MV-4-11 (cell line): ENCODE results near the gene RPL13.

Source experiments
- DNase-seq: peaks from one replicate; lab custom pipeline; 2025; lab: John Stamatoyannopoulos, UW

The RPL13 gene

DNA sequence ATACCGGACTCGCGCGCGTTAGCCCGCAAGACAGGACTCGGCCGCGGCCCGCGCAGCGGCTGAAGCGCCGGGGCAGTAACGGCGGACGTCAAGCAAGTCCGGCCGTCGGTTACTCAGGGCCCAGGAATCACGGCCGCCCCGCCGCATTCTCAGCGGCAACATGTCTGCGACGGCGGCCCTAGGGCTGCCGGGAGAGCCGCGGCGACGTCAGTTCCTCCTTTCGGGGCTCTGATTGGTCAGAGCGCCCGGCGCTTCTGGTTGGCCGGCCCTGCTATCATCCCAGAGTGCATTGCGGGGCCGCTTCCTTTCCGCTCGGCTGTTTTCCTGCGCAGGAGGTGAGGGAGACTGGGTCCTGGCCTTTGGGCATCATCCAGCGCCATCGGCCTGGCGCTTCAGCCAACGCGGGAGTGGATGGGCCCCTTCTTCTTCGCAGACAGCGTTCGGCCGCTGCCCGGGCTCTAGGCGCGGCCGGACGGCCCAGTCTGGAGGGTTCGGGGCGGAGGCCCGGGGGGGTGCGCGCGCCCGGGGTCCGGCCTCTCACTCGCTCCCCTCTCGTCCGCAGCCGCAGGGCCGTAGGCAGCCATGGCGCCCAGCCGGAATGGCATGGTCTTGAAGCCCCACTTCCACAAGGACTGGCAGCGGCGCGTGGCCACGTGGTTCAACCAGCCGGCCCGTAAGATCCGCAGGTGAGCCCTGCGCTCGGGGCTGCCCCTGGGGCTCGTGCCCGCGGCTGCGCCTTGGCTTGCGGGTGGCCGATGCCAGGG lies at the start of gene RPL13:
RPL13 (plus strand) TSS at position 305 of the 764 bp plus-strand sequence; CDS start at position 583, 278 bp downstream.
- peak; percentile 94 for DNase-seq

DNA sequence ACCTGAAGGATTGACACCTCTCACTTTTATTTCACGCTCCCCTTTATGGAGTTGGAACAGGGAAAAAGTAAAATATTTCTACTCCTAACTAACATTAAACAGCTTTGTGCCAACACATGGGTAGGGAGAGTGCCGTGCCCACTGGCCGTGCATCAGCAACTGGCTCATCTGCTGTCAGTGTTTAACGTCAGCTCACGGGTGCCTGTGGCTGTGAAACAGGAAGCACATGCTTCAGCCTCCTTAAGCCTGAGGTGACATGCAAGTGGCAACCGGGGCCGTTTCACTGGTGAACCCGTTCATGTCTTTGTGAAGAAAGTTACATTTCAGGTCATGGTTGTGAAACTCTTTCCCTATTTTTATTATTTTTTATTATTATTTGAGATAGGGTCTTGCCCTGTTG lies 49.1 kb upstream of the RPL13 start:
- DNase-seq, result peak; percentile 75

GRCh38 chr16:89512453-89512852 lies 48.0 kb upstream of the RPL13 start:
- DNase-seq, result no peak

DNA sequence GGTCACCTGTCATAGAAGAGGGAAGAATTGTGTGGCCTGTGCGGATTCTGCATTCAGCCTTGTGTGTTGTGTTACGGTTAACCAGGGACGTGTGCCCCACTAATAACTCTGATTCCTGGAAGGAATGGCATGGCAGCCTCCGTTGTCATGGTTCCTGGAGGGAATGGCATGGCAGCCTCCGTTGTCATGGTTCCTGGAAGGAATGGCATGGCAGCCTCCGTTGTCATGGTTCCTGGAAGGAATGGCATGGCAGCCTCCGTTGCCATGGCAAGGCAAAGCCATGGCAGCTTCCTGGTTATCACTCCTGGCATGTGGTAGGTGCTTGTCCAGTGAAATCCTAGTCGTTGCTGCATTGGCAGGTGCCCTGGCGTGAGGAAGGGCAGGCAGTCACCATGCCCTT lies 43.4 kb upstream of the RPL13 start:
- DNase-seq, result no peak

DNA sequence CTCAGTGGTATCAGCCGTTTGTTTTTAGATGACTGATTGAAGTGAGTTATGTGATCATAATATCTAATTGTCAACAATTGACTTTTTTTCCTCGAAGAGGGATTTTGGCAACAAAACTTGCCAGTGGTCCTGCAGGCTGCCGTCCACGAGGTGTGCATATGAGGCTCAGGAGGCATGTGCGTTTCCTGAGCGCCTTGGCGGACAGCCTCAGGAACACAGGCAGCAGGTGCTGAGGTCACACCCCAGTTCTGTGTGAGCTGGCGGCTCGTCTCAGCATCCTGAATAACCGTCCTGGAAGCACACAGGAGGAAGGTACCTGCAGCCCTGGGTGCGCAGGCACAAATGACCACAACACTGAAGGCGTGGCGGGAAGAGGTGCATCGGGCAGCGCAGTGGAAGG lies 40.6 kb upstream of the RPL13 start:
- no peak for DNase-seq

GRCh38 chr16:89522287-89522686 lies 38.2 kb upstream of the RPL13 start:
- no peak for DNase-seq

GRCh38 chr16:89523680-89524344 lies 36.7 kb upstream of the RPL13 start:
- DNase-seq, result no peak

DNA sequence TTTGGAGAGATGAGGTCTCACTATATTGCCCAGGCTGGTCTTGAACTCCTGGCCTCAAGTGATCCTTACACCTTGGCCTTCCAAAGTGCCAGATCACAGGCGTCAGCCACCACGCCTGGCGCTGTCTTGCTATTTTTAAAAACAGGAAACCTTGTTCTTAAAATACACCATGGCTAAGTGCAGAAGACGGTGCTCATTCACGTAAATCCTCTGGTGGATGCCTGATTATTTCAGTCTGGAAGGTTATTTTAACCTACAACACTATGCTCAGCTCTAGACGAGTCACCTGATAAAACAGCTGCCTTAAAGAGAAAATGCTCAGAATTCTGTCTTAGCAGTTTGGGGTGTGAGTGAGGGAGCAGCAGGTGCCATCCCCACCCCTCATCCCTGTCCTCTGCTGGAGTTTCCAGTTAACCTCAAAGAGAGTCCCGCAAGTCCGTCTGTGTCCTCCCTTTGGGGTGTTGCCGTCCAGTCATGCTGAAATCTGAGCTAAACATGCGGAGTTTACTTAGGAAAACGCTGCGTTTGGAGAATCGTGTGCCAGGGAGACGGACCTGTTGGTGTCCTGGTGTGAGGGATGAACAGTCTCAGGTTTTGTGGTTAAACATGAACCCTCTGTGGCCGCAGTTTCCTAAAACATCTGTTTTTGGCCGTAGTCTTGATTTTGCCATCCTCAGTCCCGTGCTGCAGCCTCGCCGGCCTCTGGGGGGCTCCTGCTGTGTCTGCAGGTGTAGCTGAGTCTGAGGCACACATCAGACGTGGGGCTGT lies 35.2 kb upstream of the RPL13 start:
- no peak for DNase-seq

DNA sequence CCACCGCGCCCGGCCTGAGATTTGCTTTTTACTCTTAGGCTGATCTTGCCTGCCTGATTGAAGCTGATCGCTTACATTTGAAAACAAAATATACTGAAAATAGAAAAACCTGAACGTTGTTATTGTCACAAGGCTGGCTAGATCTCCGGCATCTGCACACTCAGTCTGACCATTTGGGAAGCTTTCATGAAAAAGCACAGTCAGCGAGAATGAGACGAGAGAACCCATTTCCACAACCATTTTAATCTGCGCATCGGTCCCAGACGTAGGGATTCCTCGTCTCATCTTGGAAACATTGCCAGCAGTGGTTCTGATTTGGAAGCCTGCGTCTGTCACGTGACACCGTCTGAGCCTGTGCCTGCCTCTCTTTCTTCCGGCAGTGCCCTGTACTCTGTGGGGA lies 31.4 kb upstream of the RPL13 start:
- DNase-seq, result no peak

- no peak for DNase-seq
These were observed 29.8 kb upstream of the RPL13 start for GRCh38 chr16:89530401-89531381.

DNA sequence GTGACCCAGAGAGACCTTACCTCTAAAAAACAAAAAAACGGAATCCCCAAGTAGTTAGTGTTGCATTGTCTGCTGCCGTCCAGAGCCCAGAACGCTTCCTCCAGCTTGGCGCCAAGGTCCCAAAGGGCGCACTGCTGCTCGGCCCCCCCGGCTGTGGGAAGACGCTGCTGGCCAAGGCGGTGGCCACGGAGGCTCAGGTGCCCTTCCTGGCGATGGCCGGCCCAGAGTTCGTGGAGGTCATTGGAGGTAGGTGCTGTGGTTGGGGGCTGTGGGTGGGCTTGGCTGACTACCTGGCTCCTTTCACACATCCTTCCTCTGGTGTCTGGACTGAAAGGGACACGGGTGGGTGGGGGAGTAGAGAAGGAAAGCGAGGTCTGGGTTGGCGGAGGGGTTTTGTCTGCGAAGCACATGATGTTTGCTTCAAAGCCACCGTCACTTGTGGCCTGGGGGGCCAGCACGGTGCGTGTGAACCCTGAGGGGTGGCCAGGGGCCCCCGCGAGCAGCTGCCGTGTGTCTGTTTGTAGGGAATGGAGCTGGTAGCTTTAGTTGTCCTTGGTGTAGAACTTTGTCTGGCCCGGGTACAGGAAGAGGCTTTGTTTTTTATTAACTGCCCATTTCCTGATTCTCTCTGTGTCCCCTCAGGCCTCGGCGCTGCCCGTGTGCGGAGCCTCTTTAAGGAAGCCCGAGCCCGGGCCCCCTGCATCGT lies 28.5 kb upstream of the RPL13 start:
- DNase-seq, result no peak

- DNase-seq, result peak; percentile 97
These were observed 26.2 kb upstream of the RPL13 start for GRCh38 chr16:89534252-89534756.

DNA sequence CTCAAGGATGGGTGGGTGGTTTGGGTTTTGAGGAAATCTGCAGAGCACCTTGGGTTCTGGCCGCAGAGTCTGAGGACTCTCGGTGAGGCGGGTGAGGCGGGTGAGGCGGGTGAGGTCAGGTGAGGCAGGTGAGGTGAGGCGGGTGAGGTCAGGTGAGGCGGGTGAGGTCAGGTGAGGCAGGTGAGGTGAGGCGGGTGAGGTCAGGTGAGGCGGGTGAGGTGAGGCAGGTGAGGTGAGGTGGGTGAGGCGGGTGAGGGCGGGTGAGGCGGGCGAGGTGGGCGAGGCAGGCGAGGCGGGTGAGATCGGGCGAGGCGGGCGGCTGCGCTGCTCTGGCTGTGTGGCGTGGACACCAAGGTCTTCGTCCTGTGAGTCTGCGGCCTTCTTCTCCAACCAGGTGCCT lies 24.1 kb upstream of the RPL13 start:
- no peak for DNase-seq

DNA sequence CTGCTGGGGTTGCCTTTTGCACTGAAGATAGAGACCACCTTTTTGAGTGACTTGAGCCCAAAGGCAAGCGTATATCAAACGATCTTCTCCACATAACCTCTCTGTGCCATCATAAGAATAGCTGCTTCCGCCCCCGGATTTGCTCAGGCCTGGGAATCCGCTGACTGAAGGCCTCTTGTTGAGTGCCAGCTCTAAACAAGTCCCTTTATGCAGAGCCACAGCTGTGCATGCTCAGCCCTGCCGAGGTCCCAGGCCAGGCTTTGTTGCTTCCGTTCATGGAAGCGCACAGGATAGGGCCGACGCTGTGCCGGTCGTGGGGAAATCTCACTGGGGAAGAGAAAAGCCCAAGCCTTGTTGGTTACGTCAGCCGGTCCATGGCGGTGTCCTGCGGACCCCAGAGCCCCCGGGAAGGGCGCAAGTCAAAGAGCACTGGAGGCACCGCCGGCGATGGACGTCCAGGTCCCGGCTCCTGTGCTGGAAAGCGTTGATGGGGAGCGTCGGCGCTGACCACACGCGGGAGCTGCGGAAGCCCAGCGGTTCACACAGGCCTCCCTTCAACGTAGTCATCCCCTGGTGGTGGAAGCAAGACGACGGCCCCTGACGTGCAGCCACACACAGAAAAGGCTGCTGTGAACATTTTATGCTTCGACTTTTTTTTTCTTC lies 23.5 kb upstream of the RPL13 start:
- DNase-seq, result no peak

- no peak for DNase-seq
These were observed 22.9 kb upstream of the RPL13 start for GRCh38 chr16:89537549-89537925.

DNA sequence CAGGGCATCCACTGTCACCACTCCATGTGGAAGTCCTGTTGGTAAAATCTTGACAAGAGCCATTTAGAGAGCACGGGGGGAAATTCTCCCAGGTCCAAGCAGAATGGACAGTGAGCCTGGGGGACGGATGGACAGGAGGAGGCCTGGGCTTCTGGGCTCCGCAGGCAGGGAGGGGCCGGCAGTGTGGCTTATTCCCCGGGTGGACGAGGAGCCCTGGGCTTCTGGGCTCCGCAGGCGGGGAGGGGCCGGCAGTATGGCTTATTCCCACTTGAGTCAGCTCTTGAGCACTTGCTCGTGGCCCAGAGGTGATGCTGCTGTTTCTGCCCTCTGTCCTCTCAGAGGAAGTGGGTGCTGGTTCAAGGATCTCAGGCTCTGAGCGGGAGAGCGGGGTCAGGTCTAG lies 22.2 kb upstream of the RPL13 start:
- no peak for DNase-seq

GRCh38 chr16:89540557-89540956 lies 19.9 kb upstream of the RPL13 start:
- no peak for DNase-seq

DNA sequence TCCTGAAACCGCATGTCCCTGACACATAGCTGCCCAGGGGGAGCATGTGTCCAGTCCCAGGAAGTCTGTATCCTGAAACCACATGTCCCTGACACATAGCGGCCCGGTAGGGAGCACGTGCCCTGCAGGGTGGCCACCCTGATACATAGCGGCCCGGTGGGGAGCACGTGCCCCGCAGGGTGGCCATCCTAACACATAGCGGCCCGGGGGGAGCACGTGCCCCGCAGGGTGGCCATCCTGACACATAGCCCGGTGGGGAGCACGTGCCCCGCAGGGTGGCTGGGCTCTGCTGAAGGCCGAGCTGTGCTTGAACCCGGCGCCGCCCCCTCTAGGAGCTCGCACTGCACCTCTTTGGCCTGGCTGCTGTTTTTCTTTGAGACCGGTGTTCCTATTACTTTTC lies 18.7 kb upstream of the RPL13 start:
- no peak for DNase-seq

GRCh38 chr16:89544113-89544512 lies 16.4 kb upstream of the RPL13 start:
- DNase-seq, result no peak

GRCh38 chr16:89544713-89545043 lies 15.8 kb upstream of the RPL13 start:
- DNase-seq, result no peak
